MG63 (cell line): ENCODE results near the gene P2RY10. TPM values are rescaled to one million over a fixed set of nuclear protein-coding genes. Genes with fewer than 3 reads are reported as not detected.
"Not testable (repeated sequence)": the region's sequence is repeated elsewhere in the genome, so short reads cannot be mapped to it uniquely, and the experiment has no call there.

Source experiments
- DNase-seq: peaks from one replicate; pipeline ENCODE4 v3.0.0-alpha.2; 2020
- H3K27me3 ChIP-seq: fragments of 250-450 bp; sonication (Bioruptor Pico); 2 replicates; pipeline ENCODE4 v1.5.1; 2020; ENCODE audit warnings: mild to moderate bottlenecking, moderate library complexity
- H3K36me3 ChIP-seq: fragments of 250-450 bp; sonication (Bioruptor Pico); 2 replicates; pipeline ENCODE4 v1.5.1; 2020; ENCODE audit warnings: mild to moderate bottlenecking, moderate library complexity
- H3K4me3 ChIP-seq: fragments of 250-450 bp; sonication (Bioruptor Pico); 2 replicates; pipeline ENCODE4 v1.5.1; 2020; ENCODE audit warnings: mild to moderate bottlenecking, moderate library complexity
- H3K9me3 ChIP-seq: fragments of 250-450 bp; sonication (Bioruptor Pico); 2 replicates; pipeline ENCODE4 v1.5.1; 2020; ENCODE audit warnings: mild to moderate bottlenecking, moderate library complexity
- total RNA-seq: library from RNA; depleted of rRNA; stranded (reverse); fragments of >200 nt; shearing (Covaris generic); gene quantifications from 2 replicates; pipeline ENCODE4 v1.2.3, GENCODE V29; 2014; ENCODE audit warnings: low replicate concordance; rRNA removed

P2RY10 gene
- total RNA-seq, 1 experiment from 2014 or later, result not detected

GRCh38 chrX:78989349-78989748 is 44.2 kb downstream of the P2RY10 start:
- DNase-seq, result no peak
- H3K4me3 ChIP-seq, result no peak overlapping the region
- H3K36me3 ChIP-seq, result no peaks in the 10 kb centered on the region
- no peaks in the 10 kb centered on the region for H3K9me3 ChIP-seq
- no peaks in the 10 kb centered on the region for H3K27me3 ChIP-seq

GRCh38 chrX:78997870-78998558 is 52.8 kb downstream of the P2RY10 start:
- H3K4me3 ChIP-seq, result no peak overlapping the region

GRCh38 chrX:79007540-79007939 is 62.3 kb downstream of the P2RY10 start:
- H3K4me3 ChIP-seq, H3K36me3 ChIP-seq, DNase-seq, H3K27me3 ChIP-seq, H3K9me3 ChIP-seq: not testable (repeated sequence)

More at GRCh38 chrX:78997870-78998558, 52.8 kb downstream of the P2RY10 start:
- no peak for DNase-seq
- no peaks in the 10 kb centered on the region for H3K36me3 ChIP-seq
- no peaks in the 10 kb centered on the region for H3K9me3 ChIP-seq
- H3K27me3 ChIP-seq, result no peaks in the 10 kb centered on the region

Other genes starting within 250 kb of the P2RY10 start
- gene LPAR4, start 197.7 kb upstream of the P2RY10 start, total RNA-seq, result not detected in 2 replicates
- gene GPR174, start 199.3 kb downstream of the P2RY10 start, total RNA-seq, result not detected in 2 replicates